IPS-20b (cell line): Measurements from ENCODE around the gene LRRC1.
"Not testable (repeated sequence)": the region's sequence is repeated elsewhere in the genome, so short reads cannot be mapped to it uniquely, and the experiment has no call there.

ENCODE experiments used
- H3K27ac ChIP-seq: one replicate; pipeline ENCODE4 v1.5.1; 2013; ENCODE audit warnings: low read length
- H3K27me3 ChIP-seq: 2 replicates; pipeline ENCODE4 v1.6.1; 2013; ENCODE audit warnings: mild to moderate bottlenecking, low read length, inconsistent platforms; ENCODE audit not compliant: insufficient read depth
- H3K36me3 ChIP-seq: 2 replicates; pipeline ENCODE4 v1.6.1; 2013; ENCODE audit warnings: low read depth, mild to moderate bottlenecking, inconsistent platforms, low read length, moderate library complexity; ENCODE audit not compliant: insufficient read depth
- H3K4me1 ChIP-seq: 2 replicates; pipeline ENCODE4 v1.6.1; 2013; ENCODE audit warnings: mild to moderate bottlenecking, control low read depth, inconsistent platforms, low read length, moderate library complexity; ENCODE audit not compliant: insufficient read depth
- H3K4me3 ChIP-seq: 2 replicates; pipeline ENCODE4 v1.5.1; 2013; ENCODE audit warnings: mild to moderate bottlenecking, low read length, inconsistent platforms
- H3K9ac ChIP-seq: 2 replicates; pipeline ENCODE4 v1.6.1; 2013; ENCODE audit warnings: low read depth, mild to moderate bottlenecking, inconsistent platforms, low read length, moderate library complexity
- H3K9me3 ChIP-seq: 2 replicates; pipeline ENCODE4 v1.6.1; 2013; ENCODE audit warnings: mild to moderate bottlenecking, low read depth, low read length, inconsistent platforms; ENCODE audit not compliant: insufficient read depth

Gene LRRC1

GRCh38 chr6:53805016-53805415 lies 10.2 kb downstream of the LRRC1 start:
- Histone ChIP-seq H3K9ac (no peak overlapping the region), H3K27ac (no peak overlapping the region), H3K4me3 (no peak overlapping the region), H3K4me1 (peaks cover 14% of the 10 kb centered on the region; the same call in 1 of the 2 replicates), H3K27me3 (no peaks in the 10 kb centered on the region), H3K9me3 (no peaks in the 10 kb centered on the region), H3K36me3 (no peaks in the 10 kb centered on the region)

- Histone ChIP-seq H3K9ac (no peak overlapping the region), H3K4me3 (no peak overlapping the region), H3K36me3 (no peaks in the 10 kb centered on the region)
Observed at GRCh38 chr6:53805725-53806124, 10.9 kb downstream of the LRRC1 start.

GRCh38 chr6:53807606-53808005 lies 12.8 kb downstream of the LRRC1 start:
- not testable (repeated sequence) for H3K27ac ChIP-seq, H3K9ac ChIP-seq, H3K36me3 ChIP-seq, H3K9me3 ChIP-seq, H3K4me3 ChIP-seq, H3K27me3 ChIP-seq
- H3K4me1 ChIP-seq: peaks cover 27% of the 10 kb centered on the region

More at GRCh38 chr6:53805725-53806124, 10.9 kb downstream of the LRRC1 start:
- Histone ChIP-seq H3K9me3 (no peaks in the 10 kb centered on the region), H3K27ac (no peak overlapping the region), H3K27me3 (no peaks in the 10 kb centered on the region), H3K4me1 (peaks cover 16% of the 10 kb centered on the region)

GRCh38 chr6:53808302-53808881 lies 13.6 kb downstream of the LRRC1 start:
- no peak overlapping the region for H3K9ac ChIP-seq
- H3K4me3 ChIP-seq: no peak overlapping the region
- H3K4me1 ChIP-seq: peaks cover 27% of the 10 kb centered on the region
- no peak overlapping the region for H3K27ac ChIP-seq
- no peaks in the 10 kb centered on the region for H3K9me3 ChIP-seq
- no peaks in the 10 kb centered on the region for H3K36me3 ChIP-seq
- H3K27me3 ChIP-seq: no peaks in the 10 kb centered on the region

- no peaks in the 10 kb centered on the region for H3K36me3 ChIP-seq
- H3K4me3 ChIP-seq: no peak overlapping the region
- H3K27me3 ChIP-seq: no peaks in the 10 kb centered on the region
- H3K9ac ChIP-seq: no peak overlapping the region
- H3K4me1 ChIP-seq: peaks cover 39% of the 10 kb centered on the region
- no peaks in the 10 kb centered on the region for H3K9me3 ChIP-seq
- H3K27ac ChIP-seq: no peak overlapping the region
Observed at GRCh38 chr6:53809691-53810090, 14.9 kb downstream of the LRRC1 start.

- no peak overlapping the region for H3K4me3 ChIP-seq
- H3K27ac ChIP-seq: no peak overlapping the region
Observed at GRCh38 chr6:53811082-53811481, 16.3 kb downstream of the LRRC1 start.

GRCh38 chr6:53811746-53812145 lies 16.9 kb downstream of the LRRC1 start:
- Histone ChIP-seq H3K27me3 (no peaks in the 10 kb centered on the region), H3K4me1 (peaks cover 33% of the 10 kb centered on the region), H3K4me3 (no peak overlapping the region), H3K9me3 (no peaks in the 10 kb centered on the region), H3K9ac (no peak overlapping the region), H3K27ac (no peak overlapping the region), H3K36me3 (no peaks in the 10 kb centered on the region)

More at GRCh38 chr6:53811082-53811481, 16.3 kb downstream of the LRRC1 start:
- Histone ChIP-seq H3K9me3 (no peaks in the 10 kb centered on the region), H3K27me3 (no peaks in the 10 kb centered on the region), H3K4me1 (peaks cover 37% of the 10 kb centered on the region), H3K9ac (no peak overlapping the region), H3K36me3 (no peaks in the 10 kb centered on the region)

GRCh38 chr6:53813096-53813495 lies 18.3 kb downstream of the LRRC1 start:
- no peak overlapping the region for H3K9ac ChIP-seq
- peaks cover 33% of the 10 kb centered on the region for H3K4me1 ChIP-seq
- H3K4me3 ChIP-seq: no peak overlapping the region
- H3K27me3 ChIP-seq: no peaks in the 10 kb centered on the region
- H3K27ac ChIP-seq: no peak overlapping the region
- H3K9me3 ChIP-seq: no peaks in the 10 kb centered on the region
- no peaks in the 10 kb centered on the region for H3K36me3 ChIP-seq

- Histone ChIP-seq H3K27ac (no peak overlapping the region), H3K4me3 (no peak overlapping the region), H3K4me1 (peaks cover 33% of the 10 kb centered on the region), H3K9ac (no peak overlapping the region), H3K9me3 (no peaks in the 10 kb centered on the region), H3K36me3 (no peaks in the 10 kb centered on the region), H3K27me3 (no peaks in the 10 kb centered on the region)
Observed at GRCh38 chr6:53813801-53814200, 19.0 kb downstream of the LRRC1 start.

- no peaks in the 10 kb centered on the region for H3K9me3 ChIP-seq
- H3K27ac ChIP-seq: no peak overlapping the region
- H3K36me3 ChIP-seq: no peaks in the 10 kb centered on the region
- H3K4me1 ChIP-seq: peaks cover 33% of the 10 kb centered on the region
- H3K27me3 ChIP-seq: no peaks in the 10 kb centered on the region
- no peak overlapping the region for H3K4me3 ChIP-seq
- H3K9ac ChIP-seq: no peak overlapping the region
Observed at GRCh38 chr6:53814353-53814752, 19.5 kb downstream of the LRRC1 start.

- H3K27ac ChIP-seq: no peak overlapping the region
- no peaks in the 10 kb centered on the region for H3K9me3 ChIP-seq
- H3K4me3 ChIP-seq: no peak overlapping the region
- no peak overlapping the region for H3K9ac ChIP-seq
- H3K27me3 ChIP-seq: no peaks in the 10 kb centered on the region
- H3K4me1 ChIP-seq: peaks cover 33% of the 10 kb centered on the region
- H3K36me3 ChIP-seq: no peaks in the 10 kb centered on the region
Observed at GRCh38 chr6:53815381-53816119, 20.7 kb downstream of the LRRC1 start.

- H3K9ac ChIP-seq: no peak overlapping the region
- H3K27ac ChIP-seq: no peak overlapping the region
- no peaks in the 10 kb centered on the region for H3K27me3 ChIP-seq
- no peak overlapping the region for H3K4me3 ChIP-seq
- no peaks in the 10 kb centered on the region for H3K9me3 ChIP-seq
- H3K4me1 ChIP-seq: peaks cover 20% of the 10 kb centered on the region
- H3K36me3 ChIP-seq: no peaks in the 10 kb centered on the region
Observed at GRCh38 chr6:53818858-53819609, 24.2 kb downstream of the LRRC1 start.
